WTC11 (cell line): ENCODE results near the gene C1orf56. TPM values are rescaled to one million over a fixed set of nuclear protein-coding genes. Genes with fewer than 3 reads are reported as not detected.

ENCODE experiments used
- ATAC-seq: fragments of 200-7000 bp; cut with Tn5 transposase; 2 replicates; pipeline ENCODE4 v1.10.0; 2021; ENCODE audit warnings: mild to moderate bottlenecking, moderate library complexity
- CTCF ChIA-PET: fragments of 300-600 bp; sonication (Branson Sonifier 250); formaldehyde crosslinking; loops from one replicate; lab custom pipeline; 2021; ENCODE audit warnings: antibody characterized with exemption; lab: Charles Lee
- POLR2A ChIA-PET: fragments of 350-600 bp; sonication (Branson Sonifier 250); formaldehyde crosslinking; loops from one replicate; lab custom pipeline; 2021; ENCODE audit warnings: antibody characterized with exemption; lab: Charles Lee
- DNase-seq: peaks from one replicate; pipeline ENCODE4 v3.0.0; 2021; ENCODE audit warnings: low spot score
- H3K27ac Mint-ChIP-seq: 2 replicates; pipeline ENCODE4 v1.8.0; 2021; ENCODE audit warnings: mixed read lengths
- H3K27me3 Mint-ChIP-seq: 2 replicates; pipeline ENCODE4 v1.8.0; 2021; ENCODE audit warnings: low read depth, mild to moderate bottlenecking, moderate library complexity, mixed read lengths
- H3K36me3 Mint-ChIP-seq: 2 replicates; pipeline ENCODE4 v1.8.0; 2021; ENCODE audit warnings: mixed read lengths
- H3K4me1 Mint-ChIP-seq: 2 replicates; pipeline ENCODE4 v1.8.0; 2022; ENCODE audit warnings: mixed read lengths
- H3K4me3 Mint-ChIP-seq: 2 replicates; pipeline ENCODE4 v1.8.0; 2021; ENCODE audit warnings: mild to moderate bottlenecking, moderate library complexity, mixed read lengths
- H3K9me3 Mint-ChIP-seq: 2 replicates; pipeline ENCODE4 v1.8.0; 2021; ENCODE audit warnings: mixed read lengths
- ATF1 ChIP-seq: sonication (generic); formaldehyde crosslinking; IDR thresholded peaks from 2 replicates; pipeline ENCODE4 v1.8.1; 2023; ENCODE audit warnings: mild to moderate bottlenecking, moderate library complexity, missing genetic modification reagents
- ETV6 ChIP-seq: sonication (generic); formaldehyde crosslinking; IDR thresholded peaks from 2 replicates; pipeline ENCODE4 v1.8.1; 2022; ENCODE audit warnings: mild to moderate bottlenecking, missing genetic modification reagents
- FOXJ3 ChIP-seq: sonication (generic); formaldehyde crosslinking; IDR thresholded peaks from 2 replicates; pipeline ENCODE4 v1.9.0; 2021; ENCODE audit warnings: missing genetic modification reagents, mild to moderate bottlenecking, borderline replicate concordance
- FOXP1 ChIP-seq: sonication (generic); formaldehyde crosslinking; IDR thresholded peaks from 2 replicates; pipeline ENCODE4 v1.8.0; 2022; ENCODE audit warnings: missing genetic modification reagents, mild to moderate bottlenecking, moderate library complexity, borderline replicate concordance
- GABPB1 ChIP-seq: sonication (generic); formaldehyde crosslinking; IDR thresholded peaks from 2 replicates; pipeline ENCODE4 v1.8.1; 2023; ENCODE audit warnings: mild to moderate bottlenecking, missing genetic modification reagents
- GTF2I ChIP-seq: fragments of 250-450 bp; sonication (Bioruptor Pico); conservative IDR thresholded peaks from 2 replicates; pipeline ENCODE4 v1.4.0; 2021; ENCODE audit warnings: mild to moderate bottlenecking
- HMGA2 ChIP-seq: fragments of 250-450 bp; sonication (Bioruptor Pico); IDR thresholded peaks from 2 replicates; pipeline ENCODE4 v1.4.0; 2021; ENCODE audit warnings: mild to moderate bottlenecking, moderate library complexity
- IRF2 ChIP-seq: sonication (generic); formaldehyde crosslinking; IDR thresholded peaks from 2 replicates; pipeline ENCODE4 v1.8.0; 2022; ENCODE audit warnings: low read depth, missing genetic modification reagents, borderline replicate concordance
- MXD4 ChIP-seq: fragments of 250-450 bp; sonication (Bioruptor Pico); IDR thresholded peaks from 2 replicates; pipeline ENCODE4 v1.8.0; 2021; ENCODE audit warnings: mild to moderate bottlenecking, moderate library complexity, borderline replicate concordance
- MYBL2 ChIP-seq: sonication (generic); formaldehyde crosslinking; IDR thresholded peaks from 2 replicates; pipeline ENCODE4 v1.8.1; 2023; ENCODE audit warnings: mild to moderate bottlenecking, moderate library complexity, missing genetic modification reagents
- NR1H2 ChIP-seq: sonication (generic); formaldehyde crosslinking; IDR thresholded peaks from 2 replicates; pipeline ENCODE4 v1.9.0; 2021; ENCODE audit warnings: mild to moderate bottlenecking, moderate library complexity, missing genetic modification reagents
- NR2C2 ChIP-seq: sonication (generic); formaldehyde crosslinking; IDR thresholded peaks from 2 replicates; pipeline ENCODE4 v1.8.0; 2022; ENCODE audit warnings: mild to moderate bottlenecking, missing genetic modification reagents
- OVOL2 ChIP-seq: fragments of 250-450 bp; sonication (Bioruptor Pico); IDR thresholded peaks from 2 replicates; pipeline ENCODE4 v1.9.0; 2021; ENCODE audit warnings: mild to moderate bottlenecking, borderline replicate concordance
- PRRX2 ChIP-seq: fragments of 250-450 bp; sonication (Bioruptor Pico); IDR thresholded peaks from 2 replicates; pipeline ENCODE4 v1.8.0; 2021; ENCODE audit warnings: mild to moderate bottlenecking
- RELA ChIP-seq: sonication (generic); formaldehyde crosslinking; IDR thresholded peaks from 2 replicates; pipeline ENCODE4 v1.8.1; 2022; ENCODE audit warnings: missing genetic modification reagents, mild to moderate bottlenecking, borderline replicate concordance
- SOX15 ChIP-seq: fragments of 250-450 bp; sonication (Bioruptor Pico); IDR thresholded peaks from 2 replicates; pipeline ENCODE4 v1.9.0; 2021; ENCODE audit warnings: mild to moderate bottlenecking
- TEAD1 ChIP-seq: sonication (generic); formaldehyde crosslinking; IDR thresholded peaks from 2 replicates; pipeline ENCODE4 v1.8.0; 2022; ENCODE audit warnings: mild to moderate bottlenecking, missing genetic modification reagents
- TP53 ChIP-seq: sonication (generic); formaldehyde crosslinking; IDR thresholded peaks from 2 replicates; pipeline ENCODE4 v1.8.1; 2023; ENCODE audit warnings: mild to moderate bottlenecking, missing genetic modification reagents
- total RNA-seq: library from RNA; stranded (reverse); gene quantifications from 3 replicates; pipeline ENCODE4 v1.2.3, GENCODE V29; 2021
- TF ChIP-seq, protein P1 (sequence below): sonication (generic); formaldehyde crosslinking; IDR thresholded peaks from 2 replicates; pipeline ENCODE4 v1.8.0; 2022; ENCODE audit warnings: mild to moderate bottlenecking, missing genetic modification reagents
- TF ChIP-seq, protein P2 (sequence below): sonication (generic); formaldehyde crosslinking; IDR thresholded peaks from 2 replicates; pipeline ENCODE4 v1.8.0; 2022; ENCODE audit warnings: mild to moderate bottlenecking, missing genetic modification reagents
- TF ChIP-seq, protein P3 (sequence below): sonication (generic); formaldehyde crosslinking; IDR thresholded peaks from 2 replicates; pipeline ENCODE4 v1.8.0; 2023; ENCODE audit warnings: missing genetic modification reagents
- TF ChIP-seq, protein P4 (sequence below): fragments of 250-450 bp; sonication (Bioruptor Pico); IDR thresholded peaks from 2 replicates; pipeline ENCODE4 v1.9.0; 2021; ENCODE audit warnings: moderate library complexity, mild to moderate bottlenecking, inconsistent platforms, borderline replicate concordance
- TF ChIP-seq, protein P5 (sequence below): fragments of 250-450 bp; sonication (Bioruptor Pico); conservative IDR thresholded peaks from 2 replicates; pipeline ENCODE4 v1.9.0; 2021; ENCODE audit warnings: mild to moderate bottlenecking
- TF ChIP-seq, protein P6 (sequence below): sonication (generic); formaldehyde crosslinking; IDR thresholded peaks from 2 replicates; pipeline ENCODE4 v1.8.1; 2022; ENCODE audit warnings: low read depth, mild to moderate bottlenecking, moderate library complexity, missing genetic modification reagents, borderline replicate concordance
- TF ChIP-seq, protein P7 (sequence below): fragments of 250-450 bp; sonication (Bioruptor Pico); IDR thresholded peaks from 2 replicates; pipeline ENCODE4 v1.9.0; 2021; ENCODE audit warnings: mild to moderate bottlenecking

C1orf56 gene
- total RNA-seq, 1 experiment from 2014 or later = 2.9 TPM

DNA sequence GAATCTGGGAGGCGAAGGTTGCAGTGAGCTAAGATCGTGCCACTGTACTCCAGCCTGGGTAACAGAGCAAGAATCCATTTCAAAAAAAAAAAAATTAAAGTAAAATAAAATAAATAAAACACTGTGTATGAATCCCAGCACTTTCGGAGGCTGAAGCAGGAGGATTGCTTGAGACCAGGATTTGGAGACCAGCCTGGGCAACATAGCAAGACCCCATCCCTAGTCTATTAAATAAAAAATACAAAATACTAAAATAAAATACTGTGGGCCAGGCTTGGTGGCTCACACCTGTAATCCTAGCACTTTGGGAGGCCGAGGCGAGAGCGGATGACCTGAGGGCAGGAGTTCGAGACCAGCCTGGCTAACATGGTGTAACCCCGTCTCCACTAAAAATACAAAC, 15.4 kb upstream of the C1orf56 start:
- Mint-ChIP-seq H3K27me3 (no peaks in the 10 kb centered on the region), H3K9me3 (no peaks in the 10 kb centered on the region), H3K4me1 (peaks cover 10% of the 10 kb centered on the region), H3K27ac (no peak overlapping the region), H3K36me3 (peaks cover 44% of the 10 kb centered on the region), H3K4me3 (no peak overlapping the region)
- CTCF ChIA-PET = interaction anchor here (0.7 to 1.7 kb wide), 3 partner anchors 16 to 364 kb away, joined by 3 to 4 read pairs (median 4); partner anchors contain the start of genes C1orf56 and TNFAIP8L2
- no peak for ATAC-seq
- POLR2A ChIA-PET = no interaction called here
- DNase-seq = no peak
- TF ChIP-seq ATF1 (no peak), MYBL2 (CRISPR knock-in tag) (no peak), GTF2I (CRISPR knock-in tag) (no peak), OVOL2 (no peak), FOXJ3 (CRISPR knock-in tag) (no peak), ETV6 (no peak)
- TF ChIP-seq, protein P1, sequence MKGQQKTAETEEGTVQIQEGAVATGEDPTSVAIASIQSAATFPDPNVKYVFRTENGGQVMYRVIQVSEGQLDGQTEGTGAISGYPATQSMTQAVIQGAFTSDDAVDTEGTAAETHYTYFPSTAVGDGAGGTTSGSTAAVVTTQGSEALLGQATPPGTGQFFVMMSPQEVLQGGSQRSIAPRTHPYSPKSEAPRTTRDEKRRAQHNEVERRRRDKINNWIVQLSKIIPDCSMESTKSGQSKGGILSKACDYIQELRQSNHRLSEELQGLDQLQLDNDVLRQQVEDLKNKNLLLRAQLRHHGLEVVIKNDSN = no peak
- TF ChIP-seq, protein P2, sequence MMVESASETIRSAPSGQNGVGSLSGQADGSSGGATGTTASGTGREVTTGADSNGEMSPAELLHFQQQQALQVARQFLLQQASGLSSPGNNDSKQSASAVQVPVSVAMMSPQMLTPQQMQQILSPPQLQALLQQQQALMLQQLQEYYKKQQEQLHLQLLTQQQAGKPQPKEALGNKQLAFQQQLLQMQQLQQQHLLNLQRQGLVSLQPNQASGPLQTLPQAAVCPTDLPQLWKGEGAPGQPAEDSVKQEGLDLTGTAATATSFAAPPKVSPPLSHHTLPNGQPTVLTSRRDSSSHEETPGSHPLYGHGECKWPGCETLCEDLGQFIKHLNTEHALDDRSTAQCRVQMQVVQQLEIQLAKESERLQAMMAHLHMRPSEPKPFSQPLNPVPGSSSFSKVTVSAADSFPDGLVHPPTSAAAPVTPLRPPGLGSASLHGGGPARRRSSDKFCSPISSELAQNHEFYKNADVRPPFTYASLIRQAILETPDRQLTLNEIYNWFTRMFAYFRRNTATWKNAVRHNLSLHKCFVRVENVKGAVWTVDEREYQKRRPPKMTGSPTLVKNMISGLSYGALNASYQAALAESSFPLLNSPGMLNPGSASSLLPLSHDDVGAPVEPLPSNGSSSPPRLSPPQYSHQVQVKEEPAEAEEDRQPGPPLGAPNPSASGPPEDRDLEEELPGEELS (CRISPR knock-in tag) = no peak
- TF ChIP-seq, protein P3, sequence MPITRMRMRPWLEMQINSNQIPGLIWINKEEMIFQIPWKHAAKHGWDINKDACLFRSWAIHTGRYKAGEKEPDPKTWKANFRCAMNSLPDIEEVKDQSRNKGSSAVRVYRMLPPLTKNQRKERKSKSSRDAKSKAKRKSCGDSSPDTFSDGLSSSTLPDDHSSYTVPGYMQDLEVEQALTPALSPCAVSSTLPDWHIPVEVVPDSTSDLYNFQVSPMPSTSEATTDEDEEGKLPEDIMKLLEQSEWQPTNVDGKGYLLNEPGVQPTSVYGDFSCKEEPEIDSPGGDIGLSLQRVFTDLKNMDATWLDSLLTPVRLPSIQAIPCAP = no peak
- TF ChIP-seq, protein P4, sequence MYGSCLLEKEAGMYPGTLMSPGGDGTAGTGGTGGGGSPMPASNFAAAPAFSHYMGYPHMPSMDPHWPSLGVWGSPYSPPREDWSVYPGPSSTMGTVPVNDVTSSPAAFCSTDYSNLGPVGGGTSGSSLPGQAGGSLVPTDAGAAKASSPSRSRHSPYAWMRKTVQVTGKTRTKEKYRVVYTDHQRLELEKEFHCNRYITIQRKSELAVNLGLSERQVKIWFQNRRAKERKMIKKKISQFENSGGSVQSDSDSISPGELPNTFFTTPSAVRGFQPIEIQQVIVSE (CRISPR knock-in tag) = no peak

DNA sequence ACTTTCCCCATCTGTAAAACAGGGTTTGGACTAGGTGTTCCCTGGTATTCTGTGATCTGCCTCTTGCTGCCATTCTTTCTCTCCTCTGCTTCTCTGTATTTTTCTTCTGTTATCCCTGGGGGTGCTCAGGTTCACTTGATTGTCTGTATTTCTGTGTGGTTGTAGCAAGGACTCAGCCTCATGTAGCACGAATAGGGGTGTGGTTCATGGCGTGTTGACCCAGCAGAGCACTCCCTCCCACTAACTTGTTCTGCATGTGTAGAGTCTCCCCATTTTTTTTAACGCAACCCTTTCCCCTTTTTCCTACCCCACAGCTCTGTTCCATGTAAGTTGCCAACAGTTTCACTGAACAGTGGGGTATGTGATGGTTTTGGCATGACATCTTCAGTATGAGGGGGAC, 12.4 kb upstream of the C1orf56 start:
- CTCF ChIA-PET = no interaction called here
- H3K9me3 Mint-ChIP-seq = no peaks in the 10 kb centered on the region
- H3K4me3 Mint-ChIP-seq = no peak overlapping the region
- peaks cover 25% of the 10 kb centered on the region for H3K36me3 Mint-ChIP-seq
- no peak for DNase-seq
- ATAC-seq = no peak
- H3K4me1 Mint-ChIP-seq = peaks cover 16% of the 10 kb centered on the region
- H3K27me3 Mint-ChIP-seq = no peaks in the 10 kb centered on the region
- H3K27ac Mint-ChIP-seq = no peak overlapping the region; the same call in 1 of the 2 replicates
- POLR2A ChIA-PET = no interaction called here
- TF ChIP-seq HMGA2 (no peak), PRRX2 (CRISPR knock-in tag) (no peak), SOX15 (CRISPR knock-in tag) (no peak), TP53 (CRISPR knock-in tag) (no peak), NR1H2 (CRISPR knock-in tag) (no peak), NR2C2 (no peak), MXD4 (CRISPR knock-in tag) (no peak), IRF2 (no peak), FOXP1 (CRISPR knock-in tag) (no peak), GABPB1 (CRISPR knock-in tag) (no peak), FOXJ3 (CRISPR knock-in tag) (no peak), TEAD1 (CRISPR knock-in tag) (no peak), RELA (CRISPR knock-in tag) (no peak)
- TF ChIP-seq, protein P2 (CRISPR knock-in tag) = no peak
- TF ChIP-seq, protein P5, sequence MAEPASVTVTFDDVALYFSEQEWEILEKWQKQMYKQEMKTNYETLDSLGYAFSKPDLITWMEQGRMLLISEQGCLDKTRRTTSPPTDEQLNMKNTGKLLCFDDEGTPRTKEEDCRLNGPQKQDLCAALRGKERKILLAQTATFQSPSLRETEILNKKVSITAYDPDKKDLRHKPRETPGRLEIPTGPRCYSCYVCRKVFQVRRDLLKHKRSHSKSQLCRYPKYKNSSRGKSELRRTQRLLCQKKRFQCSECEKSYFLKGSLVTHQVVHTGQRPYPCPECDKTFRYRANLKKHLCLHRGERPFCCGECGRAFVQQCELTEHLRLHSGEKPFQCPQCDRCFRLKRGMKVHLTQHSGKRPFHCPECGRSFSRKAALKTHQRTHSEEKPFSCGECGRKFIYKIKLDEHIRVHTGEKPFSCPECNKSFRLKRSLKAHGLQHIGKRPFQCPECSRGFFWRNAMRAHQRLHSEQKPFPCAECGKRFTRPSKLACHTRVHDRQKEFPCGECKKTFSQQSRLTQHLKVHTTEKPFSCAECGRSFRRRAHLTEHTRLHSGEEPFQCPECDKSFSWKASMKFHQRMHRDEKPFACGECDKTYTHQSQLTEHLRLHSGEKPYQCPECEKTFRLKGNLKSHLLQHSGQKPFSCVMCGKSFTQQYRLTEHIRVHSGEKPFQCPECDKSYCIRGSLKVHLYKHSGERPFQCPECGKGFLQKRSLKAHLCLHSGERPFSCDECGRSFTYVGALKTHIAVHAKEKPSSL (CRISPR knock-in tag) = no peak
- TF ChIP-seq, protein P6, sequence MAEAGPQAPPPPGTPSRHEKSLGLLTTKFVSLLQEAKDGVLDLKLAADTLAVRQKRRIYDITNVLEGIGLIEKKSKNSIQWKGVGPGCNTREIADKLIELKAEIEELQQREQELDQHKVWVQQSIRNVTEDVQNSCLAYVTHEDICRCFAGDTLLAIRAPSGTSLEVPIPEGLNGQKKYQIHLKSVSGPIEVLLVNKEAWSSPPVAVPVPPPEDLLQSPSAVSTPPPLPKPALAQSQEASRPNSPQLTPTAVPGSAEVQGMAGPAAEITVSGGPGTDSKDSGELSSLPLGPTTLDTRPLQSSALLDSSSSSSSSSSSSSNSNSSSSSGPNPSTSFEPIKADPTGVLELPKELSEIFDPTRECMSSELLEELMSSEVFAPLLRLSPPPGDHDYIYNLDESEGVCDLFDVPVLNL (CRISPR knock-in tag) = no peak
- TF ChIP-seq, protein P7, sequence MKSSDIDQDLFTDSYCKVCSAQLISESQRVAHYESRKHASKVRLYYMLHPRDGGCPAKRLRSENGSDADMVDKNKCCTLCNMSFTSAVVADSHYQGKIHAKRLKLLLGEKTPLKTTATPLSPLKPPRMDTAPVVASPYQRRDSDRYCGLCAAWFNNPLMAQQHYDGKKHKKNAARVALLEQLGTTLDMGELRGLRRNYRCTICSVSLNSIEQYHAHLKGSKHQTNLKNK = no peak
